Neural crest cell (in vitro differentiated cells): ENCODE results near the gene CAV1. TPM values are rescaled to one million over a fixed set of nuclear protein-coding genes. Genes with fewer than 3 reads are reported as not detected.

Source experiments
- DNase-seq: peaks from one replicate; pipeline ENCODE4 v3.0.0; 2021; ENCODE audit warnings: low read depth, mixed read lengths, low spot score
- H3K27ac Mint-ChIP-seq: one replicate; pipeline ENCODE4 v1.8.0; 2021; ENCODE audit warnings: mild to moderate bottlenecking, mixed read lengths; ENCODE audit not compliant: unreplicated experiment
- H3K27me3 Mint-ChIP-seq: 2 replicates; pipeline ENCODE4 v1.8.0; 2021; ENCODE audit warnings: low read depth, mild to moderate bottlenecking, mixed read lengths
- H3K36me3 Mint-ChIP-seq: 2 replicates; pipeline ENCODE4 v1.8.0; 2021; ENCODE audit warnings: low read depth, mild to moderate bottlenecking, mixed read lengths
- H3K4me1 Mint-ChIP-seq: 2 replicates; pipeline ENCODE4 v1.8.0; 2021; ENCODE audit warnings: mixed read lengths
- H3K4me3 Mint-ChIP-seq: one replicate; pipeline ENCODE4 v1.8.0; 2021; ENCODE audit warnings: mild to moderate bottlenecking, mixed read lengths
- H3K9me3 Mint-ChIP-seq: 2 replicates; pipeline ENCODE4 v1.8.0; 2021; ENCODE audit warnings: mixed read lengths
- CTCF ChIP-seq: fragments of 200-600 bp; sonication (generic); conservative IDR thresholded peaks from 2 replicates; pipeline ENCODE4 v1.5.0; 2021; ENCODE audit warnings: antibody characterized with exemption, mild to moderate bottlenecking
- total RNA-seq: library from RNA; stranded (reverse); gene quantifications from 2 replicates; pipeline ENCODE4 v1.2.1, GENCODE V29; 2021

CAV1 gene
- total RNA-seq, 1 donor from 2014 or later, result 3.7 TPM

- DNase-seq, result no peak
- Mint-ChIP-seq H3K4me3 (peak overlapping the region; percentile 90), H3K36me3 (no peaks in the 10 kb centered on the region), H3K27ac (no peak overlapping the region), H3K4me1 (peaks cover 38% of the 10 kb centered on the region), H3K27me3 (peaks cover 59% of the 10 kb centered on the region), H3K9me3 (no peaks in the 10 kb centered on the region)
- TF ChIP-seq CTCF, result no peak
Observed at GRCh38 chr7:116528008-116528789, 3.4 kb downstream of the CAV1 start.

- no peak for TF ChIP-seq CTCF
- no peak for DNase-seq
- Mint-ChIP-seq H3K9me3 (no peaks in the 10 kb centered on the region), H3K27me3 (peaks cover 48% of the 10 kb centered on the region), H3K4me1 (peaks cover 28% of the 10 kb centered on the region), H3K27ac (no peak overlapping the region), H3K36me3 (no peaks in the 10 kb centered on the region), H3K4me3 (no peak overlapping the region)
Observed at GRCh38 chr7:116529250-116529649, 4.4 kb downstream of the CAV1 start.

GRCh38 chr7:116530107-116530820 is 5.4 kb downstream of the CAV1 start:
- Mint-ChIP-seq H3K27ac (no peak overlapping the region), H3K4me1 (peaks cover 19% of the 10 kb centered on the region), H3K4me3 (no peak overlapping the region), H3K36me3 (no peaks in the 10 kb centered on the region), H3K9me3 (no peaks in the 10 kb centered on the region), H3K27me3 (peaks cover 38% of the 10 kb centered on the region)
- no peak for DNase-seq
- TF ChIP-seq CTCF, result no peak

- H3K9me3 Mint-ChIP-seq, result no peaks in the 10 kb centered on the region
- H3K27ac Mint-ChIP-seq, result no peak overlapping the region
- TF ChIP-seq CTCF, result no peak
- H3K4me1 Mint-ChIP-seq, result peaks cover 11% of the 10 kb centered on the region
- no peak overlapping the region for H3K4me3 Mint-ChIP-seq
- no peaks in the 10 kb centered on the region for H3K36me3 Mint-ChIP-seq
- no peak for DNase-seq
- H3K27me3 Mint-ChIP-seq, result peaks cover 19% of the 10 kb centered on the region
Observed at GRCh38 chr7:116532102-116532688, 7.4 kb downstream of the CAV1 start.

GRCh38 chr7:116534790-116535189 is 10.0 kb downstream of the CAV1 start:
- Mint-ChIP-seq H3K36me3 (no peaks in the 10 kb centered on the region), H3K4me1 (no peaks in the 10 kb centered on the region), H3K4me3 (no peak overlapping the region), H3K27ac (no peak overlapping the region), H3K27me3 (no peaks in the 10 kb centered on the region), H3K9me3 (peaks cover 7% of the 10 kb centered on the region)
- no peak for DNase-seq
- no peak for TF ChIP-seq CTCF
